A673 (cell line): Measurements from ENCODE around the gene SERPINB10. TPM values are rescaled to one million over a fixed set of nuclear protein-coding genes. Genes with fewer than 3 reads are reported as not detected.

Experiments used
- BruUV-seq: library from RNA; stranded (reverse); fragments of 400-500 nt; replicated peaks from 2 replicates; lab custom pipeline; 2021; lab: Mats Ljungman, UMichigan
- CTCF ChIA-PET: fragments of 300-600 bp; sonication (Branson Sonifier 250); formaldehyde crosslinking; loops from one replicate; lab custom pipeline; 2022; ENCODE audit warnings: antibody characterized with exemption; lab: Charles Lee
- POLR2A ChIA-PET: fragments of 300-600 bp; sonication (Branson Sonifier 250); formaldehyde crosslinking; loops from one replicate; lab custom pipeline; 2022; ENCODE audit warnings: antibody characterized with exemption; ENCODE audit not compliant: low non-redundant PET; lab: Charles Lee
- DNase-seq: peaks from one replicate; pipeline ENCODE4 v3.0.0-alpha.2; 2015; ENCODE audit warnings: low spot score
- H3K27ac ChIP-seq: fragments of 200-600 bp; sonication (generic); 2 replicates; pipeline ENCODE4 v1.5.1; 2016; ENCODE audit warnings: mixed run types, low read depth, mild to moderate bottlenecking, mixed read lengths, antibody characterized with exemption, low read length; ENCODE audit not compliant: poor library complexity, severe bottlenecking
- H3K27me3 ChIP-seq: fragments of 200-600 bp; sonication (generic); replicated peaks from 2 replicates; pipeline ENCODE4 v1.6.1; 2017; ENCODE audit warnings: mixed run types, low read depth, mild to moderate bottlenecking, mixed read lengths, antibody characterized with exemption, low read length; ENCODE audit not compliant: insufficient read depth, poor library complexity
- H3K36me3 ChIP-seq: fragments of 200-600 bp; sonication (generic); 2 replicates; pipeline ENCODE4 v1.6.1; 2016; ENCODE audit warnings: mixed run types, mild to moderate bottlenecking, mixed read lengths, antibody characterized with exemption, low read length; ENCODE audit not compliant: insufficient read depth, poor library complexity, severe bottlenecking
- H3K4me1 ChIP-seq: fragments of 200-600 bp; sonication (generic); 2 replicates; pipeline ENCODE4 v1.6.1; 2017; ENCODE audit warnings: mixed run types, mild to moderate bottlenecking, mixed read lengths, antibody characterized with exemption, low read length; ENCODE audit not compliant: insufficient read depth, poor library complexity, severe bottlenecking
- H3K4me3 ChIP-seq: fragments of 200-600 bp; sonication (generic); 2 replicates; pipeline ENCODE4 v1.5.1; 2016; ENCODE audit warnings: low read depth, mixed run types, mild to moderate bottlenecking, mixed read lengths, low read length; ENCODE audit not compliant: poor library complexity, severe bottlenecking
- H3K9me3 ChIP-seq: fragments of 200-600 bp; sonication (generic); 2 replicates; pipeline ENCODE4 v1.6.1; 2016; ENCODE audit warnings: mixed run types, low read depth, mild to moderate bottlenecking, mixed read lengths, antibody characterized with exemption, low read length; ENCODE audit not compliant: poor library complexity, severe bottlenecking
- EZH2 ChIP-seq: fragments of 200-600 bp; sonication (generic); IDR thresholded peaks from 2 replicates; pipeline ENCODE4 v1.6.1; 2017; ENCODE audit warnings: borderline replicate concordance, low read depth, mild to moderate bottlenecking, mixed read lengths, antibody characterized with exemption, low read length; ENCODE audit not compliant: poor library complexity, severe bottlenecking
- intact Hi-C: fragments of 100-400 bp; cut with micrococcal nuclease; formaldehyde crosslinking; loops from one replicate; pipeline ENCODE4 v1.10.0; 2022; ENCODE audit not compliant: unreplicated experiment
- total RNA-seq: library from RNA; stranded (reverse); gene quantifications from 2 replicates; pipeline ENCODE4 v1.2.3, GENCODE V29; 2021
- TF ChIP-seq, protein P1 (sequence below): fragments of 300-800, 200-600 bp; sonication (generic); conservative IDR thresholded peaks from 2 replicates; pipeline ENCODE4 v1.5.1; 2017; ENCODE audit warnings: low read depth, mild to moderate bottlenecking, antibody characterized with exemption, low read length, moderate library complexity, mixed read lengths

The SERPINB10 gene
- total RNA-seq, 1 experiment from 2014 or later, result not detected

DNA sequence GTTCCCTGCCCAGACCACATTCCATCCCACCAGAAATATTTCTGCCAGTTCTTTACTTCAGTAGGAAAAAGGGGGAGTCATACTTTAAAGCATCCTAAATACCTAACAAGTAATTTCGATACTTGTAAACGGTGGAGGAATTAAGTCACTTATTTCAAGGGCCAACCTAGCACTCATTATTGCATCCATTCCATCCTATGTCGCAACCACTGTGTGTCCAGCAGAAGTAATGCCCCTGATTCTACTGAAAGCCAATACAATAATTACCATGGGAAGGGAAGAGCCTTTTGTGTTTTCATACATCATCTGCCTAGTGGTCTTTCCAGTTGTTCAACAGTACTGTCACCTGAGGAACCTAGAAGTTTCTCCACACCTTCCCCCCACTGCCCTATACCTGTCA lies 74.6 kb downstream of the SERPINB10 start:
- no peak overlapping the region for H3K4me3 ChIP-seq
- H3K27me3 ChIP-seq, result no peaks in the 10 kb centered on the region
- TF ChIP-seq, protein P1, sequence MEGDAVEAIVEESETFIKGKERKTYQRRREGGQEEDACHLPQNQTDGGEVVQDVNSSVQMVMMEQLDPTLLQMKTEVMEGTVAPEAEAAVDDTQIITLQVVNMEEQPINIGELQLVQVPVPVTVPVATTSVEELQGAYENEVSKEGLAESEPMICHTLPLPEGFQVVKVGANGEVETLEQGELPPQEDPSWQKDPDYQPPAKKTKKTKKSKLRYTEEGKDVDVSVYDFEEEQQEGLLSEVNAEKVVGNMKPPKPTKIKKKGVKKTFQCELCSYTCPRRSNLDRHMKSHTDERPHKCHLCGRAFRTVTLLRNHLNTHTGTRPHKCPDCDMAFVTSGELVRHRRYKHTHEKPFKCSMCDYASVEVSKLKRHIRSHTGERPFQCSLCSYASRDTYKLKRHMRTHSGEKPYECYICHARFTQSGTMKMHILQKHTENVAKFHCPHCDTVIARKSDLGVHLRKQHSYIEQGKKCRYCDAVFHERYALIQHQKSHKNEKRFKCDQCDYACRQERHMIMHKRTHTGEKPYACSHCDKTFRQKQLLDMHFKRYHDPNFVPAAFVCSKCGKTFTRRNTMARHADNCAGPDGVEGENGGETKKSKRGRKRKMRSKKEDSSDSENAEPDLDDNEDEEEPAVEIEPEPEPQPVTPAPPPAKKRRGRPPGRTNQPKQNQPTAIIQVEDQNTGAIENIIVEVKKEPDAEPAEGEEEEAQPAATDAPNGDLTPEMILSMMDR, result no peak
- no peak for TF ChIP-seq EZH2
- no peaks in the 10 kb centered on the region for H3K4me1 ChIP-seq
- no peak for DNase-seq
- POLR2A ChIA-PET, result no interaction called here
- H3K9me3 ChIP-seq, result no peaks in the 10 kb centered on the region
- intact Hi-C loops, result no loop called here
- no TSS peak for BruUV-seq
- CTCF ChIA-PET, result no interaction called here
- no peak overlapping the region for H3K27ac ChIP-seq
- H3K36me3 ChIP-seq, result peaks cover 4% of the 10 kb centered on the region

Other genes with a start within 250 kb of the SERPINB10 start
- gene SERPINB3, start 246.1 kb upstream of the SERPINB10 start, total RNA-seq, result not detected in 2 replicates
- not detected in 2 replicates for gene SERPINB11, start 205.0 kb upstream of the SERPINB10 start, total RNA-seq
- 12.2 and 12.8 TPM in 2 replicates for gene SERPINB7, start 132.5 kb upstream of the SERPINB10 start, total RNA-seq
- 1.7 and 2.5 TPM in 2 replicates for gene SERPINB2, start 20.3 kb upstream of the SERPINB10 start, total RNA-seq
- gene HMSD, start 41.3 kb downstream of the SERPINB10 start, total RNA-seq, result 31.6 and 58.1 TPM in 2 replicates
- 11.3 and 26.4 TPM in 2 replicates for gene SERPINB8, start 62.1 kb downstream of the SERPINB10 start, total RNA-seq
- not detected in 2 replicates for gene LINC00305, start 241.1 kb downstream of the SERPINB10 start, total RNA-seq